Calu3 (cell line): Measurements from ENCODE around the gene CADM1. TPM values are rescaled to one million over a fixed set of nuclear protein-coding genes. Genes with fewer than 3 reads are reported as not detected.

Experiments used
- BruUV-seq: library from RNA; stranded (reverse); fragments of 400-500 nt; replicated peaks from 2 replicates; lab custom pipeline; 2021; lab: Mats Ljungman, UMichigan
- CTCF ChIA-PET: fragments of 300-600 bp; sonication (Branson Sonifier 250); formaldehyde crosslinking; loops from one replicate; lab custom pipeline; 2022; ENCODE audit warnings: antibody characterized with exemption; lab: Charles Lee
- DNase-seq: peaks from one replicate; pipeline ENCODE4 v3.0.0; 2022
- H3K27ac Mint-ChIP-seq: one replicate; pipeline ENCODE4 v1.8.0; 2022; ENCODE audit warnings: mixed read lengths; ENCODE audit not compliant: unreplicated experiment
- H3K27me3 Mint-ChIP-seq: one replicate; pipeline ENCODE4 v1.8.0; 2022; ENCODE audit warnings: mixed read lengths; ENCODE audit not compliant: unreplicated experiment
- H3K36me3 Mint-ChIP-seq: one replicate; pipeline ENCODE4 v1.8.0; 2022; ENCODE audit warnings: mild to moderate bottlenecking, moderate library complexity, mixed read lengths; ENCODE audit not compliant: insufficient read depth, unreplicated experiment
- H3K4me1 Mint-ChIP-seq: one replicate; pipeline ENCODE4 v1.8.0; 2022; ENCODE audit warnings: mild to moderate bottlenecking, low read depth, mixed read lengths; ENCODE audit not compliant: unreplicated experiment
- H3K4me3 Mint-ChIP-seq: one replicate; pipeline ENCODE4 v1.8.0; 2022; ENCODE audit warnings: mild to moderate bottlenecking, low read depth, moderate library complexity, mixed read lengths; ENCODE audit not compliant: unreplicated experiment
- H3K9me3 Mint-ChIP-seq: one replicate; pipeline ENCODE4 v1.8.0; 2022; ENCODE audit warnings: low read depth, mixed read lengths; ENCODE audit not compliant: unreplicated experiment
- CTCF ChIP-seq: fragments of 200-600 bp; IDR thresholded peaks from one replicate; pipeline ENCODE4 v1.8.0; 2022; ENCODE audit warnings: antibody characterized with exemption; ENCODE audit not compliant: unreplicated experiment
- intact Hi-C: fragments of 100-400 bp; cut with micrococcal nuclease; formaldehyde crosslinking; loops from one replicate; pipeline ENCODE4 v1.10.0; 2022; ENCODE audit not compliant: unreplicated experiment
- total RNA-seq: library from RNA; stranded (reverse); gene quantifications from 2 replicates; pipeline ENCODE4 v1.2.3, GENCODE V29; 2022

CADM1 gene
- total RNA-seq, 1 experiment from 2014 or later, result 0.68 TPM

- BruUV-seq, result no TSS peak
- Mint-ChIP-seq H3K36me3 (no peaks in the 10 kb centered on the region), H3K27me3 (peaks cover 24% of the 10 kb centered on the region), H3K27ac (no peak overlapping the region), H3K4me1 (no peaks in the 10 kb centered on the region), H3K4me3 (no peak overlapping the region), H3K9me3 (no peaks in the 10 kb centered on the region)
- no peak for DNase-seq
- intact Hi-C loops, result no loop called here
- CTCF ChIA-PET, result no interaction called here
- no peak for TF ChIP-seq CTCF
Observed at GRCh38 chr11:115155978-115156377, 348.2 kb downstream of the CADM1 start.

GRCh38 chr11:115155320-115155719 lies 348.9 kb downstream of the CADM1 start:
- no peak for TF ChIP-seq CTCF
- Mint-ChIP-seq H3K36me3 (no peaks in the 10 kb centered on the region), H3K9me3 (no peaks in the 10 kb centered on the region), H3K4me3 (no peak overlapping the region), H3K4me1 (no peaks in the 10 kb centered on the region), H3K27me3 (peaks cover 18% of the 10 kb centered on the region), H3K27ac (no peak overlapping the region)
- CTCF ChIA-PET, result interaction anchor here (0.7 kb wide), 1 partner anchor 109 kb away, joined by 7 read pairs; no protein-coding TSS in a partner anchor
- intact Hi-C loops, result no loop called here
- no peak for DNase-seq
- no TSS peak for BruUV-seq

GRCh38 chr11:115154355-115154736 lies 349.9 kb downstream of the CADM1 start:
- CTCF ChIA-PET, result no interaction called here

GRCh38 chr11:115153731-115154354 lies 350.4 kb downstream of the CADM1 start:
- CTCF ChIA-PET, result no interaction called here
- DNase-seq, result no peak
- Mint-ChIP-seq H3K9me3 (no peaks in the 10 kb centered on the region), H3K4me3 (no peak overlapping the region), H3K27me3 (peaks cover 14% of the 10 kb centered on the region), H3K27ac (no peak overlapping the region), H3K36me3 (no peaks in the 10 kb centered on the region), H3K4me1 (no peaks in the 10 kb centered on the region)
- BruUV-seq, result no TSS peak
- no peak for TF ChIP-seq CTCF
- intact Hi-C loops, result no loop called here

More at GRCh38 chr11:115154355-115154736, 349.9 kb downstream of the CADM1 start:
- TF ChIP-seq CTCF, result no peak
- Mint-ChIP-seq H3K4me3 (no peak overlapping the region), H3K9me3 (no peaks in the 10 kb centered on the region), H3K27me3 (peaks cover 14% of the 10 kb centered on the region), H3K36me3 (no peaks in the 10 kb centered on the region), H3K4me1 (no peaks in the 10 kb centered on the region), H3K27ac (no peak overlapping the region)
- intact Hi-C loops, result no loop called here
- no TSS peak for BruUV-seq
- DNase-seq, result no peak
